Osteoblast (primary cell): ENCODE results near the gene CYS1. TPM values are rescaled to one million over a fixed set of nuclear protein-coding genes. Genes with fewer than 3 reads are reported as not detected.

Source experiments
- DNase-seq: peaks from one replicate; pipeline ENCODE4 v3.0.0; 2011; ENCODE audit warnings: low spot score, mixed read lengths; ENCODE audit not compliant: insufficient read length; ENCODE audit errors: missing footprints
- H2AFZ ChIP-seq: 2 replicates; pipeline ENCODE4 v1.6.0; 2011; ENCODE audit warnings: mild to moderate bottlenecking, low read length
- H3K27ac ChIP-seq: 2 replicates; pipeline ENCODE4 v1.5.1; 2011; ENCODE audit warnings: mild to moderate bottlenecking, low read depth, low read length, moderate library complexity
- H3K27me3 ChIP-seq: 2 replicates; pipeline ENCODE4 v1.6.0; 2012; ENCODE audit warnings: mild to moderate bottlenecking, control low read depth, inconsistent platforms, low read length, moderate library complexity; ENCODE audit not compliant: insufficient read depth
- H3K36me3 ChIP-seq: 2 replicates; pipeline ENCODE4 v1.5.1; 2011; ENCODE audit warnings: mild to moderate bottlenecking, low read length, control low read depth, moderate library complexity; ENCODE audit not compliant: insufficient read depth
- H3K4me1 ChIP-seq: 2 replicates; pipeline ENCODE4 v1.5.1; 2011; ENCODE audit warnings: mild to moderate bottlenecking, low read length, control low read depth, moderate library complexity; ENCODE audit not compliant: insufficient read depth
- H3K4me2 ChIP-seq: 2 replicates; pipeline ENCODE4 v1.6.0; 2011; ENCODE audit warnings: mild to moderate bottlenecking, low read length; ENCODE audit not compliant: insufficient read depth
- H3K4me3 ChIP-seq: fragments of 200-600 bp; sonication (generic); 3 replicates; pipeline ENCODE4 v1.5.1; 2012; ENCODE audit warnings: mild to moderate bottlenecking, low read length, inconsistent platforms; ENCODE audit not compliant: insufficient read depth
- H3K79me2 ChIP-seq: 2 replicates; pipeline ENCODE4 v1.6.0; 2012; ENCODE audit warnings: mild to moderate bottlenecking, low read length, control low read depth, inconsistent platforms; ENCODE audit not compliant: insufficient read depth
- H3K9me3 ChIP-seq: 2 replicates; pipeline ENCODE4 v1.5.1; 2011; ENCODE audit warnings: low read depth, low read length, control low read depth
- H4K20me1 ChIP-seq: 2 replicates; pipeline ENCODE4 v1.6.0; 2012; ENCODE audit warnings: mild to moderate bottlenecking, low read length, control low read depth; ENCODE audit not compliant: insufficient read depth
- CTCF ChIP-seq: IDR thresholded peaks from 2 replicates; pipeline ENCODE4 v1.5.1; 2011; ENCODE audit warnings: mild to moderate bottlenecking, low read depth, low read length, moderate library complexity; ENCODE audit errors: extremely low read depth
- total RNA-seq: library from RNA; depleted of rRNA; stranded (reverse); fragments of >200 nt; gene quantifications from 2 replicates; pipeline ENCODE4 v1.2.3, GENCODE V29; 2012

Gene CYS1
- total RNA-seq, 1 donor: 0.36 TPM

DNA sequence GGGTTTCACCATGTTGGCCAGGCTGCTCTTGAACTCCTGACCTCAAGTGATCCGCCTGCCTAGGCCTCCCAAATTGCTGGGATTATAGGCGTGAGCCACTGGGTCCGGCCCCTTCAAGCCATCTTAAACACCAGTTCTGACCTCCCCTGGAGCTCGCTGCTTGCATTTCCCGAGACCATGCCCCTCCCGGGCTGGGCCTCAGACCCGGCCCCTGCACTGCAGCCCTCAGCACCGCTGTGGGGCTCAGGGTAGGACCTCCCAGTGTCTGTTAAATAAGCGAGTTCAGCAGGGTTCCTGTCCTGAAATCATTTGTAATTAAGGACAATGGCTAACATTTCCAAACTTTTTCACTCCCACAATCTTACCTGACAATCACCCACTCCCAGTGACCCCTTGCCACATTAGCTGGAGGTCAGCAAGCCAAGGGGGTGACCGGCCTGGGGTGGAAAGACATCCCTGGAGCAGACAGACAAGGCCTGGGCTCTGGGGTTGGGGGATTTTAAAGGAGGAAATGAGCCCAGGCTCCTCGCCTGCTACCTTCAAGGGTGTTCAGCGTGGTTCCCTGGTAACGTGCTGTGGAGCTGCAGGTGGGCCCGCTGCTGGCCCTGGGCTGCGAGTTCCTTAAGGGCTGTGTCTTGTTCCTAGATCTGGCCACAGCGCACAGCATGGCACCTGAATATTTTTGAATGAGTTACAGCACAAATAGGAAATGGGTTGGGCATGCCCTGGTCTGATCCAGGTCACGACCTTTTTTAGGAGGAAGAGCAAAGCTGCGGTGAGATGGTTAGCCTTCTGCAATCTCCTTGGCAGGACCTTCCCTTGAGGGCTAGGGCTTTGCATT, 15.1 kb downstream of the CYS1 start:
- TF ChIP-seq CTCF: no peak
- Histone ChIP-seq H3K27ac (no peak overlapping the region), H3K9me3 (no peaks in the 10 kb centered on the region), H3K4me2 (no peak overlapping the region), H3K79me2 (no peaks in the 10 kb centered on the region), H4K20me1 (no peaks in the 10 kb centered on the region), H3K36me3 (no peaks in the 10 kb centered on the region), H3K27me3 (no peaks in the 10 kb centered on the region), H3K4me3 (no peak overlapping the region), H3K4me1 (no peaks in the 10 kb centered on the region), H2AFZ (no peak overlapping the region)
- DNase-seq: peak; percentile 73

GRCh38 chr2:10063566-10063965, 16.6 kb downstream of the CYS1 start:
- no peaks in the 10 kb centered on the region for H3K27me3 ChIP-seq
- DNase-seq: peak; percentile 52
- no peaks in the 10 kb centered on the region for H3K79me2 ChIP-seq
- no peaks in the 10 kb centered on the region for H3K4me1 ChIP-seq
- H3K27ac ChIP-seq: no peak overlapping the region
- H4K20me1 ChIP-seq: no peaks in the 10 kb centered on the region
- no peak overlapping the region for H3K4me2 ChIP-seq
- no peak overlapping the region for H3K4me3 ChIP-seq
- H2AFZ ChIP-seq: no peak overlapping the region
- H3K9me3 ChIP-seq: no peaks in the 10 kb centered on the region
- no peak for TF ChIP-seq CTCF
- no peaks in the 10 kb centered on the region for H3K36me3 ChIP-seq

- no peak overlapping the region for H3K27ac ChIP-seq
- no peak overlapping the region for H2AFZ ChIP-seq
- no peaks in the 10 kb centered on the region for H3K4me1 ChIP-seq
- peak; percentile 62 for DNase-seq
- no peak overlapping the region for H3K4me2 ChIP-seq
- no peak for TF ChIP-seq CTCF
- H3K36me3 ChIP-seq: no peaks in the 10 kb centered on the region
- H4K20me1 ChIP-seq: no peaks in the 10 kb centered on the region
- H3K79me2 ChIP-seq: no peaks in the 10 kb centered on the region
- H3K27me3 ChIP-seq: no peaks in the 10 kb centered on the region
- no peaks in the 10 kb centered on the region for H3K9me3 ChIP-seq
- H3K4me3 ChIP-seq: no peak overlapping the region
These were observed 17.3 kb downstream of the CYS1 start for GRCh38 chr2:10062931-10063365.

DNA sequence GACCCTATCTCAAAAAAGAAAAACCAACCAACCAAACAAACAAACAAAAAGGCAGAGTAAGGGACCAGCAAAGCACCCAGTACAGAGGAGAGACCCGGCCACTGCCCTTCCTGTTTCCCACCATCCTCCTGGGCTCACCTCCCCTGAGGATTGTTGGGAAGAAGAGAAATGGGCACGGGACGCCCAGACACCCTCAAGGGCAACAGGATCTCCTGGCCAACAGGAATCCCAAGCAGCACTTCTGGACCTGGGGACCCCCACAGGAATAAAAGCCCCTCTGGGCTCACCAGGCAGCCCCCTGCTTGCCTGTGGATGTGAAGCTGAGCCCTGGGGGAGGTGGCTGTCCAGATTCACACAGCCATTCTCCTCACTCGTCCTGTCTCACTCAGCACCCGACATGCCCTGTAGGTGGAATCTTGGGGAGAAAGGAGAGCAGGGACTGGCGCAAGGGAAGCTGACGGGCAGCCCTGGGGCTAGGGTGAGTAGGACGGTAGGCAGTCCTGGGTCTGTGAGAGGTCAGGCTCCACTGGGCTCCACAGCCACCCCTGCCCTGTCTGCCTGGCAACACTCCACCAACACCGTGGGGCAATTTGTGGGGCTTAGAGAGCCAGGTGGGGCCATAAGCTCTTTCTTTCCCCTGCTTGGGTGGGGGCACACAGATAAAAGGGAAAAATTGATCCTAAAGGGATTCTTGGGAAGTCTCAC, 18.8 kb downstream of the CYS1 start:
- Histone ChIP-seq H3K9me3 (no peaks in the 10 kb centered on the region), H3K4me1 (peaks cover 11% of the 10 kb centered on the region), H3K79me2 (no peaks in the 10 kb centered on the region), H4K20me1 (no peaks in the 10 kb centered on the region), H3K4me3 (no peak overlapping the region), H3K4me2 (no peak overlapping the region), H3K27me3 (no peaks in the 10 kb centered on the region), H3K27ac (no peak overlapping the region), H2AFZ (no peak overlapping the region), H3K36me3 (no peaks in the 10 kb centered on the region)
- no peak for TF ChIP-seq CTCF
- peak; percentile 83 for DNase-seq
